Right lobe of liver (tissue), 6 donors: ENCODE results near the gene LGALS14. TPM values are rescaled to one million over a fixed set of nuclear protein-coding genes. Genes with fewer than 3 reads are reported as not detected.

Experiments
- ATAC-seq, 4 donors: fragments of 200-7000 bp; cut with Tn5 transposase; one replicate each; pipeline ENCODE4 v1.9.1; 2020; ENCODE audit warnings: mild to moderate bottlenecking in 4 of 4, moderate library complexity in 4 of 4
- DNase-seq, 3 donors: peaks; one replicate each; pipeline ENCODE4 v3.0.0-alpha.2; 2020
- H3K27ac ChIP-seq, 3 donors: fragments of 200-600 bp; one replicate each; pipeline ENCODE4 v1.8.0; 2022
- H3K27me3 ChIP-seq, 2 donors: fragments of 200-600 bp; one replicate each; pipeline ENCODE4 v1.8.0; 2022
- H3K36me3 ChIP-seq, 4 donors: fragments of 200-600 bp; sonication (generic) in 1 of 4; one replicate each; pipeline versions ENCODE4 v1.5.1 to v1.8.0; 2017 to 2022; ENCODE audit warnings: control low read depth in 1 of 4
- H3K4me1 ChIP-seq, 4 donors: fragments of 200-600 bp; sonication (generic) in 1 of 4; one replicate each; pipeline versions ENCODE4 v1.5.1 to v1.8.0; 2017 to 2022; ENCODE audit warnings: control low read depth in 1 of 4
- H3K4me3 ChIP-seq, 3 donors: fragments of 200-600 bp; one replicate each; pipeline ENCODE4 v1.8.0; 2022
- H3K9me3 ChIP-seq, 4 donors: fragments of 200-600 bp; sonication (generic) in 1 of 4; one replicate each; pipeline versions ENCODE4 v1.5.1 to v1.8.0; 2017 to 2022; ENCODE audit warnings: control low read depth in 1 of 4
- POLR2A ChIP-seq: fragments of 450-650 bp; IDR thresholded peaks from one replicate; pipeline ENCODE4 v1.6.1; 2017; ENCODE audit warnings: antibody characterized with exemption, mild to moderate bottlenecking
- WGBS: methylation state at CpG from one replicate; pipeline ENCODE4 v1.1.6; 2018; ENCODE audit warnings: low coverage, low lambda C conversion rate; ENCODE audit not compliant: insufficient coverage; ENCODE audit errors: missing lambda C conversion rate; 5-methylcytosine and 5-hydroxymethylcytosine counted together
- intact Hi-C, 2 donors: fragments of 100-400 bp; cut with DNase I; formaldehyde crosslinking; loops; one replicate each; pipeline versions ENCODE4 v1.11.2 to v1.14.1; 2022
- long read RNA-seq: library from polyadenylated mRNA; unstranded; transcript quantifications from one replicate; pipeline ENCODE4 v2.0.0, GENCODE V29; 2019
- total RNA-seq, 6 experiments: library from RNA; depleted of rRNA in 2 of 6; stranded (reverse); fragments of >200 nt in 2 of 6; fragmentation: NEBNext Ultra II Directional in 3 of 6; extraction: Animal tissue kit (Norgen Biotek cat#: 25700) in 3 of 6; gene quantifications; one replicate each; pipeline versions ENCODE4 v1.1.0 to v1.2.4, GENCODE V29; 2016 to 2023
- TF ChIP-seq, protein P1 (sequence below), 4 donors: fragments of 200-600 bp in 3 of 4; fragments of 450-650 bp in 1 of 4; IDR thresholded peaks; one replicate each; pipeline versions ENCODE4 v1.5.1 to v1.8.0; 2016 to 2022; ENCODE audit warnings: antibody characterized with exemption in 4 of 4, mild to moderate bottlenecking in 2 of 4
- donor health status: DM: no; HTN: yes; CAD: no.
- donor health status: DM: no; HTN: no; CAD: no.
- donor health status: DM: no; HTN: no; CAD: no.
- donor health status: DM: no; HTN: yes; CAD: no.
- donor health status: DM: no; HTN: yes; CAD: no.

Gene LGALS14
- total RNA-seq = not detected
- long read RNA-seq = 0 reads

DNA sequence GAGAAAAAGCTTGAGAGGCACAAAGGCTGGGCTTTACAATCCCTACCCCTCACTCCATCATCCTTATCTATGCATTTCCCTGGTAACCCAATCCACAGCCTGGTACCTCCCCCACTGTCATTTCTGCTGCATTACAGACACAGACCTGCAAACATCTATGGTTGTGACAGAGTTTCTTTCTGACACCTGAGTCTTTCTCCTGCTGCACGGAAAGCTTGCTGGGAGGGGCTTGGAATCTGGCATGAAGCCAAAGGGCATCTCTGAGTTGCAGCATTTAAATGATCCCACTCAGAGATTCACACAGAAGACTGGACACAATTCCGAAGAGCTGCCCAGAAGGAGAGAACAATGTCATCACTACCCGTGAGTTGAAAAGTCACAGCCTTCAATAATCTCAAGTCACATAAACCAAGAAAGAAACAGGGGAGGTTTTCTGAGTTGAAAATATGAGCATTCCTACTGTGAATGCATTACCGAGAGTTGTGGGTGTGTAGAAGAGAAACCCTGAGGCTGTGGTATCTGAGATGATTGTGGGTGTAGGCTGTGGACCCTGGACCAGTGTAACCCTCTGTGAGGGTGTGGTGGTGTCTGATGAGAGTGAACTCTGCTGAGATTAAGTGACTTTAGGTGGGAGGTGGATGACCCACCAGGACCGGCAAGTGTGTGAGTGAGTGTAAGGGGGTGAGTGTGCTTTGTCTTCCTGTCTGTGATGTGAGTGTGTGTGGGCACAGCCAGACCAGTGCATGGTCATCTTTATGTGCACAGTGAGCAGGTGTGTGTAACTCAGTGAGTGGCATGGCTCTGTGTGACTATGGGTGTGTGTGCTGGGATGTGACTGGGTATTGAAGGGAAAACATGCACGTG, at the start of gene LGALS14:
Gene LGALS14 (plus strand): TSS at position 301 of the 864 bp plus-strand sequence. CDS start 48 bp downstream, at position 349.
- Histone ChIP-seq H3K27me3 (no peaks in the 10 kb centered on the region), H3K9me3 (no peaks in the 10 kb centered on the region), H3K4me3 (no peak within 1 kb of the TSS), H3K4me1 (no peaks in the 10 kb centered on the region), H3K36me3 (no peaks in the 10 kb centered on the region), H3K27ac (no peak within 1 kb of the TSS)
- TF ChIP-seq, protein P1, sequence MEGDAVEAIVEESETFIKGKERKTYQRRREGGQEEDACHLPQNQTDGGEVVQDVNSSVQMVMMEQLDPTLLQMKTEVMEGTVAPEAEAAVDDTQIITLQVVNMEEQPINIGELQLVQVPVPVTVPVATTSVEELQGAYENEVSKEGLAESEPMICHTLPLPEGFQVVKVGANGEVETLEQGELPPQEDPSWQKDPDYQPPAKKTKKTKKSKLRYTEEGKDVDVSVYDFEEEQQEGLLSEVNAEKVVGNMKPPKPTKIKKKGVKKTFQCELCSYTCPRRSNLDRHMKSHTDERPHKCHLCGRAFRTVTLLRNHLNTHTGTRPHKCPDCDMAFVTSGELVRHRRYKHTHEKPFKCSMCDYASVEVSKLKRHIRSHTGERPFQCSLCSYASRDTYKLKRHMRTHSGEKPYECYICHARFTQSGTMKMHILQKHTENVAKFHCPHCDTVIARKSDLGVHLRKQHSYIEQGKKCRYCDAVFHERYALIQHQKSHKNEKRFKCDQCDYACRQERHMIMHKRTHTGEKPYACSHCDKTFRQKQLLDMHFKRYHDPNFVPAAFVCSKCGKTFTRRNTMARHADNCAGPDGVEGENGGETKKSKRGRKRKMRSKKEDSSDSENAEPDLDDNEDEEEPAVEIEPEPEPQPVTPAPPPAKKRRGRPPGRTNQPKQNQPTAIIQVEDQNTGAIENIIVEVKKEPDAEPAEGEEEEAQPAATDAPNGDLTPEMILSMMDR (IDR thresholded peaks at IDR 0.05) = no peak
- TF ChIP-seq POLR2A = no peak
- 45% methylated on average over 5 of the region's 6 CpGs for WGBS
- no peak for DNase-seq
- intact Hi-C loops = no loop called here
- ATAC-seq = no peak

GRCh38 chr19:39655613-39656012, 48.7 kb upstream of the LGALS14 start, which contains the start of gene LGALS16:
Gene LGALS16, plus strand, starts transcription at chr19:39655913. Its CDS starts 49 bp downstream, at chr19:39655962.
- Histone ChIP-seq H3K9me3 (no peaks in the 10 kb centered on the region), H3K36me3 (no peaks in the 10 kb centered on the region), H3K27me3 (no peaks in the 10 kb centered on the region), H3K4me1 (no peaks in the 10 kb centered on the region), H3K4me3 (no peak within 1 kb of the TSS), H3K27ac (no peak within 1 kb of the TSS)
- intact Hi-C loops = no loop called here
- WGBS = 32% methylated on average over 3 of the region's 3 CpGs
- DNase-seq = no peak
- TF ChIP-seq, protein P1 (IDR thresholded peaks at IDR 0.05) = no peak
- TF ChIP-seq POLR2A = no peak
- no peak for ATAC-seq

DNA sequence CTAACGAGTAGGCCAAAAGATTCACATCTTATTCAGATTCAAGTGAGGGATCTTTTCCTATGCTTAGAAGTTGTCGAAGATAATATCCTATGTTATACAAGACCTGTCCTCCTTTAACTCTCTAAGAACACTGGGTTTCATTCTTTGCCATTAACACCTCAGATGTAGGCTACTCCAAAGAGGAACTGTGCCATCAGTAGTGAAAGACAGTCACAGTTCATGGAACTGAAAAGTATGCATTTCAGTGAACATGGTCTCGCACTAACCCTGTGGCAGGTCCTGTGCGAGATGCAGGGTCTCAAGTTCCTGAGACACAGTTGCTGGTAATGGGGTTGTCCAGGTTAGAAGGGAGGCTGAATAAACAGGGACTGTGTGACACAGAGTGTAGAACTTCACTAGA, 44.5 kb upstream of the LGALS14 start:
- H3K4me1 ChIP-seq = no peaks in the 10 kb centered on the region
- no peaks in the 10 kb centered on the region for H3K9me3 ChIP-seq
- TF ChIP-seq, protein P1 (IDR thresholded peaks at IDR 0.05) = no peak
- no peak for TF ChIP-seq POLR2A
- H3K27ac ChIP-seq = no peak overlapping the region
- no peaks in the 10 kb centered on the region for H3K36me3 ChIP-seq
- intact Hi-C loops = no loop called here
- WGBS = 58% methylated on average over 4 of the region's 4 CpGs
- H3K4me3 ChIP-seq = no peak overlapping the region
- ATAC-seq = no peak
- no peak for DNase-seq
- no peaks in the 10 kb centered on the region for H3K27me3 ChIP-seq

DNA sequence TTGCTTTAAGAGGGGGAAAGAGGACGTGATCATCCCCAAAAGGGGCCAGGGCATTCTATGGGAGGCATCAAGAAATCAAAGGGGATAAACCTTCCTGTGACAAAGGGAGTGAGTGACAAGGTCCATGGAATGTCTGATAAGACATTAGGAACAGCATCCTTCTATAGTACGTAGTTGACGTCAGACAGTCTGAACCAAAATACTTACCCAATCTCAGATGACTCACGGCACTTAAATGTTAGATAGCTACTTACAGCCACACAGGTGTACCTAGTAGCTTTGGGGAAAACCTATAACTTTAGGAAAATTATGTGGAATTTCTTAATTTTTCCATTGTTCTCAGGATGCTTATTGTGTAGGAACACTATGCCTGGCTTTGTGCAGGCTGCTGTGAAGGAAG, 43.6 kb upstream of the LGALS14 start:
- H3K36me3 ChIP-seq = no peaks in the 10 kb centered on the region
- H3K27me3 ChIP-seq = no peaks in the 10 kb centered on the region
- DNase-seq (no peak), ATAC-seq (no peak)
- intact Hi-C loops = no loop called here
- no peaks in the 10 kb centered on the region for H3K4me1 ChIP-seq
- no peaks in the 10 kb centered on the region for H3K9me3 ChIP-seq
- WGBS = 52% methylated on average over 4 of the region's 4 CpGs
- TF ChIP-seq, protein P1 (IDR thresholded peaks at IDR 0.05) = no peak
- no peak for TF ChIP-seq POLR2A
- no peak overlapping the region for H3K4me3 ChIP-seq
- no peak overlapping the region for H3K27ac ChIP-seq
